ENCODE results near the gene VKORC1. TPM values are rescaled to one million over a fixed set of nuclear protein-coding genes. Genes with fewer than 3 reads are reported as not detected.

The VKORC1 gene
- total and polyA plus RNA-seq, 4 donors: 29.9 to 519 (median 263) TPM

DNA sequence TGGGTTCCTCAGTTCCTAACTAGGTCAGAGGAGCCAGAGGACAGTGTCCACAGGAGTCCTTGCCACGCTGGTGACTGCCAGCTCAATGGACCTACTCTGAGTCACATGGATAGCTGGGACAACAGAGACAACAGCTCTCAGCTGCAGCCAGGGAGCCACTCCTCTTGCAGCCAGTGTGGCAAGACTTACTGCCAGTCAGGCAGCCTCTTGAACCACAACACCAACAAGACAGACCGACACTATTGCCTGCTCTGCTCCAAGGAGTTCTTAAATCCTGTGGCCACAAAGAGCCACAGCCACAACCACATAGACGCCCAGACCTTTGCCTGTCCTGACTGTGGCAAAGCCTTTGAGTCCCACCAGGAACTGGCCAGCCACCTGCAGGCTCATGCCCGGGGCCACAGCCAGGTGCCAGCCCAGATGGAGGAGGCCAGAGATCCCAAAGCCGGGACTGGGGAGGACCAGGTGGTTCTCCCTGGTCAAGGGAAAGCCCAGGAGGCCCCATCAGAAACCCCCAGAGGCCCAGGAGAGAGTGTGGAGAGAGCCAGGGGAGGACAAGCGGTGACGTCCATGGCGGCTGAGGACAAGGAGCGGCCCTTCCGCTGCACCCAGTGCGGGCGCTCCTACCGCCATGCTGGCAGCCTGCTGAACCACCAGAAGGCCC lies 13.7 kb downstream of the VKORC1 start (continued):
- no peak for TF ChIP-seq RXRA (IDR thresholded peaks at IDR 0.05)
- TF ChIP-seq GABPA (IDR thresholded peaks at IDR 0.05 in 1 of 2, conservative IDR thresholded peaks at IDR 0.05 in 1 of 2): no peak
- no peak for TF ChIP-seq FOXA1 (IDR thresholded peaks at IDR 0.05)
- TF ChIP-seq NR2F2 (IDR thresholded peaks at IDR 0.05): no peak
- no peak for TF ChIP-seq SP1 (IDR thresholded peaks at IDR 0.05)

- H3K4me3 ChIP-seq (ENCODE audit: low read depth in 1 of 3, low read length in 3 of 3): no peak overlapping the region
- no peak for DNase-seq (ENCODE audit: low spot score)
These were observed 14.5 kb downstream of the VKORC1 start for GRCh38 chr16:31080035-31080629.

DNA sequence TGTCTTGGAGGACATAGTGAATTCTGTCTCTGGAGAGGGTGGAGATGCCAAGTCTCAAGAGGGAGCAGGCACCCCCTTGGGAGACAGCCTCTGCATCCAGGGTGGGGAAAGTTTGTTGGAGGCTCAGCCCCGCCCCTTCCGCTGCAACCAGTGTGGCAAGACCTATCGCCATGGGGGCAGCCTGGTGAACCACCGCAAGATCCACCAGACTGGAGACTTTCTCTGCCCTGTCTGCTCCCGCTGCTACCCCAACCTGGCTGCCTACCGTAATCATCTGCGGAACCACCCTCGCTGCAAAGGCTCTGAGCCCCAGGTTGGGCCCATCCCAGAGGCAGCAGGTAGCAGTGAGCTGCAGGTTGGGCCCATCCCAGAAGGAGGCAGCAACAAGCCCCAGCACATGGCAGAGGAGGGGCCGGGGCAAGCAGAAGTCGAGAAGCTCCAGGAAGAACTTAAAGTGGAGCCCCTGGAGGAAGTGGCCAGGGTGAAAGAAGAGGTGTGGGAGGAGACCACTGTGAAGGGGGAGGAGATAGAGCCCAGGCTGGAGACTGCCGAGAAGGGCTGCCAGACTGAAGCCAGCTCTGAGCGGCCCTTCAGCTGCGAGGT lies 15.2 kb downstream of the VKORC1 start:
- no peak for DNase-seq (ENCODE audit: low spot score)
- no peaks in the 10 kb centered on the region for H3K9me3 ChIP-seq (ENCODE audit: control insufficient read depth in 4 of 4, low read length in 3 of 4)
- peaks cover 4 to 58% (median 23%) of the 10 kb centered on the region in 4 donors for H3K36me3 ChIP-seq (ENCODE audit: control insufficient read depth in 4 of 4, insufficient read depth in 3 of 4, low read depth in 1 of 4, low read length in 3 of 4)
- no peak overlapping the region for H3K27ac ChIP-seq (ENCODE audit: low read depth in 1 of 2, low read length in 2 of 2)
- H3K4me1 ChIP-seq (ENCODE audit: control insufficient read depth in 4 of 4, insufficient read depth in 4 of 4, low read length in 3 of 4): peaks cover 0 to 13% (median 8%) of the 10 kb centered on the region in 4 donors
- H3K4me3 ChIP-seq (ENCODE audit: low read depth in 1 of 3, low read length in 3 of 3): no peak overlapping the region
- no peak overlapping the region for H3K9ac ChIP-seq (ENCODE audit: low read depth in 1 of 2, low read length in 2 of 2)
- WGBS: 89% methylated on average over 13 of the region's 13 CpGs
- no peaks in the 10 kb centered on the region for H3K27me3 ChIP-seq (ENCODE audit: control insufficient read depth in 4 of 4, insufficient read depth in 4 of 4, low read length in 3 of 4)
- TF ChIP-seq, protein P1, sequence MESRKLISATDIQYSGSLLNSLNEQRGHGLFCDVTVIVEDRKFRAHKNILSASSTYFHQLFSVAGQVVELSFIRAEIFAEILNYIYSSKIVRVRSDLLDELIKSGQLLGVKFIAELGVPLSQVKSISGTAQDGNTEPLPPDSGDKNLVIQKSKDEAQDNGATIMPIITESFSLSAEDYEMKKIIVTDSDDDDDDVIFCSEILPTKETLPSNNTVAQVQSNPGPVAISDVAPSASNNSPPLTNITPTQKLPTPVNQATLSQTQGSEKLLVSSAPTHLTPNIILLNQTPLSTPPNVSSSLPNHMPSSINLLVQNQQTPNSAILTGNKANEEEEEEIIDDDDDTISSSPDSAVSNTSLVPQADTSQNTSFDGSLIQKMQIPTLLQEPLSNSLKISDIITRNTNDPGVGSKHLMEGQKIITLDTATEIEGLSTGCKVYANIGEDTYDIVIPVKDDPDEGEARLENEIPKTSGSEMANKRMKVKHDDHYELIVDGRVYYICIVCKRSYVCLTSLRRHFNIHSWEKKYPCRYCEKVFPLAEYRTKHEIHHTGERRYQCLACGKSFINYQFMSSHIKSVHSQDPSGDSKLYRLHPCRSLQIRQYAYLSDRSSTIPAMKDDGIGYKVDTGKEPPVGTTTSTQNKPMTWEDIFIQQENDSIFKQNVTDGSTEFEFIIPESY (IDR thresholded peaks at IDR 0.05): no peak
- TF ChIP-seq, protein P2, sequence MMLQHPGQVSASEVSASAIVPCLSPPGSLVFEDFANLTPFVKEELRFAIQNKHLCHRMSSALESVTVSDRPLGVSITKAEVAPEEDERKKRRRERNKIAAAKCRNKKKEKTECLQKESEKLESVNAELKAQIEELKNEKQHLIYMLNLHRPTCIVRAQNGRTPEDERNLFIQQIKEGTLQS (IDR thresholded peaks at IDR 0.05): no peak
- TF ChIP-seq FOXA2 (IDR thresholded peaks at IDR 0.05) (no peak), GABPA (IDR thresholded peaks at IDR 0.05 in 1 of 2, conservative IDR thresholded peaks at IDR 0.05 in 1 of 2) (no peak), TAF1 (conservative IDR thresholded peaks at IDR 0.05) (no peak), NR2F2 (IDR thresholded peaks at IDR 0.05) (no peak), RAD21 (IDR thresholded peaks at IDR 0.05) (no peak)

More at GRCh38 chr16:31080035-31080629, 14.5 kb downstream of the VKORC1 start:
- Histone ChIP-seq H3K36me3 (ENCODE audit: control insufficient read depth in 4 of 4, insufficient read depth in 3 of 4, low read depth in 1 of 4, low read length in 3 of 4) (peaks cover 6 to 62% (median 26%) of the 10 kb centered on the region in 4 donors), H3K9me3 (ENCODE audit: control insufficient read depth in 4 of 4, low read length in 3 of 4) (no peaks in the 10 kb centered on the region), H3K9ac (ENCODE audit: low read depth in 1 of 2, low read length in 2 of 2) (no peak overlapping the region), H3K4me1 (ENCODE audit: control insufficient read depth in 4 of 4, insufficient read depth in 4 of 4, low read length in 3 of 4) (peaks cover 0 to 6% (median 2%) of the 10 kb centered on the region in 4 donors), H3K27me3 (ENCODE audit: control insufficient read depth in 4 of 4, insufficient read depth in 4 of 4, low read length in 3 of 4) (no peaks in the 10 kb centered on the region), H3K27ac (ENCODE audit: low read depth in 1 of 2, low read length in 2 of 2) (no peak overlapping the region)
- TF ChIP-seq, protein P1 (IDR thresholded peaks at IDR 0.05): no peak
- TF ChIP-seq HNF4A (conservative IDR thresholded peaks at IDR 0.05) (no peak), YY1 (IDR thresholded peaks at IDR 0.05) (no peak), GABPA (IDR thresholded peaks at IDR 0.05 in 1 of 2, conservative IDR thresholded peaks at IDR 0.05 in 1 of 2) (no peak), RXRA (IDR thresholded peaks at IDR 0.05) (no peak)
- WGBS: 98% methylated on average over 40 of the region's 40 CpGs

All from liver (tissue), 9 donors.